Caco-2 (cell line): Measurements from ENCODE around the gene SERINC3. TPM values are rescaled to one million over a fixed set of nuclear protein-coding genes. Genes with fewer than 3 reads are reported as not detected.
A peak's percentile ranks its signal among the peaks of the same experiment; 100 is the strongest.

ENCODE experiments used
- BruUV-seq: library from RNA; stranded (reverse); fragments of 400-500 nt; replicated peaks from 2 replicates; lab custom pipeline; 2021; lab: Mats Ljungman, UMichigan
- CTCF ChIA-PET: fragments of 300-600 bp; sonication (Branson Sonifier 250); formaldehyde crosslinking; loops from one replicate; lab custom pipeline; 2022; ENCODE audit warnings: antibody characterized with exemption; lab: Charles Lee
- POLR2A ChIA-PET: fragments of 300-600 bp; sonication (Branson Sonifier 250); formaldehyde crosslinking; loops from one replicate; lab custom pipeline; 2022; ENCODE audit warnings: antibody characterized with exemption; lab: Charles Lee
- DNase-seq, 2 experiments: peaks; one replicate each; pipeline versions ENCODE4 v3.0.0 to v3.0.0-alpha.2; 2020 to 2022
- H3K27me3 ChIP-seq: replicated peaks from 2 replicates; pipeline ENCODE4 v1.6.0; 2011; ENCODE audit warnings: low read length; ENCODE audit not compliant: control insufficient read depth, insufficient read depth
- H3K36me3 ChIP-seq: 2 replicates; pipeline ENCODE4 v1.5.1; 2011; ENCODE audit warnings: low read length; ENCODE audit not compliant: control insufficient read depth, insufficient read depth
- H3K4me1 ChIP-seq: fragments of 250-450 bp; sonication (Bioruptor Pico); 2 replicates; pipeline ENCODE4 v1.5.1; 2020; ENCODE audit warnings: mild to moderate bottlenecking
- H3K4me3 ChIP-seq: 2 replicates; pipeline ENCODE4 v1.5.1; 2011; ENCODE audit warnings: low read depth, mild to moderate bottlenecking, control low read depth, low read length
- H3K9me3 ChIP-seq: fragments of 250-450 bp; sonication (Bioruptor Pico); 2 replicates; pipeline ENCODE4 v1.5.1; 2020; ENCODE audit warnings: mild to moderate bottlenecking, moderate library complexity
- H3K27ac Mint-ChIP-seq: one replicate; pipeline ENCODE4 v1.8.0; 2022; ENCODE audit warnings: mixed read lengths; ENCODE audit not compliant: unreplicated experiment
- H3K27me3 Mint-ChIP-seq: one replicate; pipeline ENCODE4 v1.8.0; 2022; ENCODE audit warnings: mixed read lengths; ENCODE audit not compliant: insufficient read depth, unreplicated experiment
- H3K36me3 Mint-ChIP-seq: one replicate; pipeline ENCODE4 v1.8.0; 2022; ENCODE audit warnings: mild to moderate bottlenecking, mixed read lengths; ENCODE audit not compliant: insufficient read depth, unreplicated experiment
- H3K4me1 Mint-ChIP-seq: one replicate; pipeline ENCODE4 v1.8.0; 2022; ENCODE audit warnings: low read depth, mixed read lengths; ENCODE audit not compliant: unreplicated experiment
- H3K4me3 Mint-ChIP-seq: one replicate; pipeline ENCODE4 v1.8.0; 2022; ENCODE audit warnings: mild to moderate bottlenecking, moderate library complexity, mixed read lengths; ENCODE audit not compliant: unreplicated experiment
- H3K9me3 Mint-ChIP-seq: one replicate; pipeline ENCODE4 v1.8.0; 2022; ENCODE audit warnings: mixed read lengths; ENCODE audit not compliant: unreplicated experiment
- CTCF ChIP-seq, 2 experiments: fragments of 200-600 bp in 1 of 2; IDR thresholded peaks; 1 replicate in 1 of 2; 2 replicates in 1 of 2; pipeline versions ENCODE4 v1.5.1 to v1.8.0; 2011 to 2022; ENCODE audit warnings: antibody characterized with exemption in 1 of 2, control low read depth in 1 of 2, inconsistent platforms in 1 of 2, low read depth in 1 of 2, low read length in 1 of 2, mild to moderate bottlenecking in 1 of 2, moderate library complexity in 1 of 2; ENCODE audit not compliant: insufficient read depth in 1 of 2, severe bottlenecking in 1 of 2, unreplicated experiment in 1 of 2
- intact Hi-C: fragments of 100-400 bp; cut with micrococcal nuclease; formaldehyde crosslinking; loops from one replicate; pipeline ENCODE4 v1.10.0; 2022; ENCODE audit not compliant: unreplicated experiment
- total RNA-seq: library from RNA; stranded (reverse); gene quantifications from 2 replicates; pipeline ENCODE4 v1.2.3, GENCODE V29; 2022

SERINC3 gene
- total RNA-seq, 1 experiment from 2014 or later, result 185 TPM

- intact Hi-C loops, result no loop called here
- H3K4me1 ChIP-seq, result peaks cover 65% of the 10 kb centered on the region
- TF ChIP-seq CTCF (IDR thresholded peaks at IDR 0.05; ENCODE audit: insufficient read depth in 1 of 2, low read depth in 1 of 2, low read length in 1 of 2, severe bottlenecking in 1 of 2, unreplicated experiment in 1 of 2), result no peak
- no peaks in the 10 kb centered on the region; the same call in 1 of the 2 replicates for H3K9me3 ChIP-seq
- no peak for DNase-seq
- Mint-ChIP-seq H3K4me1 (peaks cover 45% of the 10 kb centered on the region), H3K27me3 (no peaks in the 10 kb centered on the region), H3K27ac (no peak overlapping the region), H3K36me3 (no peaks in the 10 kb centered on the region), H3K9me3 (no peaks in the 10 kb centered on the region), H3K4me3 (no peak overlapping the region)
- no peaks in the 10 kb centered on the region for H3K36me3 ChIP-seq
- H3K4me3 ChIP-seq, result no peak overlapping the region
- no peaks in the 10 kb centered on the region for H3K27me3 ChIP-seq
- ChIA-PET CTCF (interaction anchor here (2.3 kb wide), 1 partner anchor 14 kb away, joined by 7 read pairs; no protein-coding TSS in a partner anchor), POLR2A (interaction anchor here (0.5 kb wide), 2 partner anchors 9 to 288 kb away, joined by 3 to 4 read pairs; no protein-coding TSS in a partner anchor)
- BruUV-seq, result no TSS peak
Measured at GRCh38 chr20:44552050-44552449, 30.2 kb upstream of the SERINC3 start.

GRCh38 chr20:44549123-44549522 lies 27.3 kb upstream of the SERINC3 start:
- TF ChIP-seq CTCF (IDR thresholded peaks at IDR 0.05; ENCODE audit: insufficient read depth in 1 of 2, low read depth in 1 of 2, low read length in 1 of 2, severe bottlenecking in 1 of 2, unreplicated experiment in 1 of 2), result no peak
- ChIA-PET POLR2A (no interaction called here), CTCF (no interaction called here)
- H3K9me3 Mint-ChIP-seq, result no peaks in the 10 kb centered on the region
- intact Hi-C loops, result no loop called here
- H3K27me3 Mint-ChIP-seq, result no peaks in the 10 kb centered on the region
- Histone ChIP-seq H3K27me3 (no peaks in the 10 kb centered on the region), H3K9me3 (no peaks in the 10 kb centered on the region; the same call in 1 of the 2 replicates), H3K4me1 (peaks cover 59% of the 10 kb centered on the region), H3K4me3 (no peak overlapping the region), H3K36me3 (no peaks in the 10 kb centered on the region)
- no peak overlapping the region for H3K27ac Mint-ChIP-seq
- DNase-seq, result no peak
- H3K4me3 Mint-ChIP-seq, result no peak overlapping the region
- H3K36me3 Mint-ChIP-seq, result no peaks in the 10 kb centered on the region
- no TSS peak for BruUV-seq
- H3K4me1 Mint-ChIP-seq, result peaks cover 50% of the 10 kb centered on the region

GRCh38 chr20:44547419-44547818 lies 25.5 kb upstream of the SERINC3 start:
- Mint-ChIP-seq H3K27me3 (no peaks in the 10 kb centered on the region), H3K4me3 (no peak overlapping the region), H3K36me3 (no peaks in the 10 kb centered on the region), H3K9me3 (no peaks in the 10 kb centered on the region), H3K27ac (peak overlapping the region; percentile 0), H3K4me1 (peaks cover 35% of the 10 kb centered on the region)
- no peaks in the 10 kb centered on the region for H3K36me3 ChIP-seq
- BruUV-seq, result no TSS peak
- DNase-seq, result no peak
- ChIA-PET POLR2A (no interaction called here), CTCF (interaction anchor here (0.6 kb wide), 1 partner anchor 313 kb away, joined by 3 read pairs; no protein-coding TSS in a partner anchor)
- H3K4me1 ChIP-seq, result peaks cover 49% of the 10 kb centered on the region
- TF ChIP-seq CTCF (IDR thresholded peaks at IDR 0.05; ENCODE audit: insufficient read depth in 1 of 2, low read depth in 1 of 2, low read length in 1 of 2, severe bottlenecking in 1 of 2, unreplicated experiment in 1 of 2), result no peak
- no peaks in the 10 kb centered on the region; the same call in 1 of the 2 replicates for H3K9me3 ChIP-seq
- no peak overlapping the region for H3K4me3 ChIP-seq
- H3K27me3 ChIP-seq, result no peaks in the 10 kb centered on the region
- intact Hi-C loops, result no loop called here
